GM12872 (cell line): ENCODE measurements around the gene TYSND1.

Experiments used
- TF ChIP-seq, protein P1 (sequence below): IDR thresholded peaks from 3 replicates; pipeline ENCODE4 v1.5.1; 2011; ENCODE audit warnings: low read depth, mild to moderate bottlenecking, low read length, moderate library complexity; ENCODE audit not compliant: insufficient read depth

Gene TYSND1

GRCh38 chr10:70175516-70175915 lies 29.0 kb upstream of the TYSND1 start:
- TF ChIP-seq, protein P1, sequence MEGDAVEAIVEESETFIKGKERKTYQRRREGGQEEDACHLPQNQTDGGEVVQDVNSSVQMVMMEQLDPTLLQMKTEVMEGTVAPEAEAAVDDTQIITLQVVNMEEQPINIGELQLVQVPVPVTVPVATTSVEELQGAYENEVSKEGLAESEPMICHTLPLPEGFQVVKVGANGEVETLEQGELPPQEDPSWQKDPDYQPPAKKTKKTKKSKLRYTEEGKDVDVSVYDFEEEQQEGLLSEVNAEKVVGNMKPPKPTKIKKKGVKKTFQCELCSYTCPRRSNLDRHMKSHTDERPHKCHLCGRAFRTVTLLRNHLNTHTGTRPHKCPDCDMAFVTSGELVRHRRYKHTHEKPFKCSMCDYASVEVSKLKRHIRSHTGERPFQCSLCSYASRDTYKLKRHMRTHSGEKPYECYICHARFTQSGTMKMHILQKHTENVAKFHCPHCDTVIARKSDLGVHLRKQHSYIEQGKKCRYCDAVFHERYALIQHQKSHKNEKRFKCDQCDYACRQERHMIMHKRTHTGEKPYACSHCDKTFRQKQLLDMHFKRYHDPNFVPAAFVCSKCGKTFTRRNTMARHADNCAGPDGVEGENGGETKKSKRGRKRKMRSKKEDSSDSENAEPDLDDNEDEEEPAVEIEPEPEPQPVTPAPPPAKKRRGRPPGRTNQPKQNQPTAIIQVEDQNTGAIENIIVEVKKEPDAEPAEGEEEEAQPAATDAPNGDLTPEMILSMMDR = no peak

DNA sequence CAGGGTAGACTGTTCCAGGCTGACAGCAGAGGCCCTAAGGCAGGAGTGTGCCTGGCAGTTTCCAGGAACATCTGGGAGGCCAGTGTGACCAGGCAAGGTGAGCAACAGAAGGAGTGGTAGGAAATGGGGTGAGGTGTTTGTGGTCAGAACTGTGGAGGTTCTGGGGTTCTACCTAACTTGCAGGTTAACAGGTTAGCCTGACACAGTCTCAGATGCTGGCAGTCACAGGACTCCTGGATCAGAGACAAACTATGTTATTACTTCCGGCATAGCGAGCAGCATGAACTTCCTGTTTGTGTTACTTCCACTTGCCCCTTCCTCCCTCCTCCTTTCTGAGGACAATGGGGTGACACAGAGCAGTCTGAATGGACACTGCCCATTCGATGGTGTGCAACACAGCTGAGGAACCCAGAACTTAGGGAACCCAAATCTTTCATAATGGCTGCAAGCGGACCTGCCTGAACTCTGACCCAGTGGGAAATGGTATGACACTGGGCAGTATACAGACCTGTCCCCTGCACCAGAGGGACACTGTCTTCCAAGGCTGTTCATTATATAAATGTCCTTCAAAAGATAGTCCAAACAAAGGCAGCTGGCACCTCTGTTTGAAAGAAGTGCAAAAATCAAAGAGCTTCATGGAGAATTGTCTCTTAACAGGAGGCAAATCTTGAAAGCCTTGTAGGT lies 27.7 kb upstream of the TYSND1 start:
- TF ChIP-seq, protein P1 = no peak

DNA sequence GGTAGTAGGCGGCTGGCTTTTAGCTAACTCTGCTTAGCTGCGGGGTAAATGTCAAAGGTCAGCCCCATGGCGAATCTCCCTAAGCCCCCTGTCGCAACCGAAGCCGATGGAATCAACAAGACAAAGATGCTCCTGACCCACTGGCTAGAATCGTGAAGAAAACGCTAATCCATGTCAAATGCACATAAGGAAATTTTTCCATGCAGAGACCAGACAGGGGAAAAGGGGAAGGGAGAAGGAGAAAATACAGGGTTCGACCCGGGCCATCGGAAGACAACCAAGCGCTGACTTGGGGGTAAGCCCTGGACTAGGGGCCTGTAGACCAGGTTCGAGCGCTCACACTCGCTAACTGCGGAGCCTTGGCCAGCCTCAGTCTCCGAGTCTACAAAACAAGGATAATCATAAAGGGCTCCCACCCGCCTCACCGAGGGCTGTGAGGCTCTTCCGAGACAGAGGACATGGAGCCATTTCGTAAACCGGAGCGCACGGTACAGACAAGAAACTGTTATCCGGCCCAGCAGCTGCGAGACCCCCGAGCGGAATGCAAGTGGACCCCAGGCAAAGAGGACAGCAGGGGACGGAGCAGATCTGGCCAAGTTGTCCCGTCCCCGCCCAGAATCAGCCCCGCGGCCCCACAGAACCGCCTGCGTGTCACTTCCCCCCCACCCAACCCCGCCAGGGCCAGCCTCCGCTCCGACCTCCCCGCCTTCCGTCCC lies 23.3 kb upstream of the TYSND1 start:
- TF ChIP-seq, protein P1 = no peak

DNA sequence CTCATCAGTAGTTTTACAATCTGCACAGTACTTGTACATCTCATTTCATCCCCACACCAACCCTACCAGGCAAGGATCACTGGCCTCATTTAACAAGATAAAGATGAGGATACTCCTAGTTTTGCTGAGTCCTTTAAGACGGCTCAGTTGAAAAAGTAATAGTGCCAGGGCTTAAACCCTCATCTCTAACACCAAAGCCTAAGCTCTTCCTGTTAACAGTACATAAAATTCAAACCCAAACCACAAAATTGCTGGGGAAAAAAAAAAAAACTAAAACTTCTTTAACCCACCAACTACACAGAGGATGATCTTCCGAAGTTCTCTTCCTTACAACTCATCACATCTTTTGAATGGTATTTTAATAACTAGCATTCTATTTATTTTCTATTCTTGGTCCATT lies 22.5 kb upstream of the TYSND1 start:
- TF ChIP-seq, protein P1 = no peak

DNA sequence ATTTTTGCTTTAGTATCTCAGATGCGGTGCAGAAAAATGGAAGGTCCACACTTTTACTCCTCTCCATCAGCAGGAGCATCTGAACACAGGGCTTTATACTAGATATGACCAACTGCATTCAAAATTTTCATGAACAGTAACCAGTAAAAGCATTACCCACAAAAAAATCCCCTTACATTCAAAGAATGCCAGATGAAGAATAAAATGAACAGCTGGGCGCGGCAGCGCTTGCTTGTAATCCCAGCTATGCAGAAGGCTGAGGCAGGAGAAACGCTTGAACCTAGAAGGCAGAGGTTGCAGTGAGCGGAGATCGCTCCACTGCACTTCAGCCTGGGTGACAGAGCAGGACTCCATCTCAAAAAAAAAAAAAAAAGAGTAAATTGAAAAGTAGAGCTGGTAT lies 20.7 kb upstream of the TYSND1 start:
- TF ChIP-seq, protein P1 = no peak

DNA sequence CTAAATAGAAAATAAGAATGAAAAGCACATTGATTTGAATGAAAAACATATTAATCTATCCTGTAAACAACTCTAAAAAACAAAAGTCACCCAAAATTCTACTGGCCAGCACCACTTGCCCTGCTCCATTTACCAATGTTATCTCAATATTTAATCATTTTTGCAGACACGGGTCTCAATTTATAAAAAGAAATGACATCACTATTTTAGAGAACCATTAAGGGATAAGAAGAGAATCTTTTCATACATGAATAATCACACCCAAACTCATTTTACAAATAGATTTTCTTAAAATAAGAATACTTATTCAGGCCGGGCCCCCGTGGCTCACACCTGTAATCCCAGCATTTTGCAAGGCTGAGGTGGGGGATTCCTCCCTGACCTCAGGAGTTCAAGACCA lies 19.9 kb upstream of the TYSND1 start:
- TF ChIP-seq, protein P1 = no peak

- TF ChIP-seq, protein P1 = no peak
Measured at GRCh38 chr10:70164163-70164562, 17.7 kb upstream of the TYSND1 start.
